ENCODE results near the gene KIF12.

DNA sequence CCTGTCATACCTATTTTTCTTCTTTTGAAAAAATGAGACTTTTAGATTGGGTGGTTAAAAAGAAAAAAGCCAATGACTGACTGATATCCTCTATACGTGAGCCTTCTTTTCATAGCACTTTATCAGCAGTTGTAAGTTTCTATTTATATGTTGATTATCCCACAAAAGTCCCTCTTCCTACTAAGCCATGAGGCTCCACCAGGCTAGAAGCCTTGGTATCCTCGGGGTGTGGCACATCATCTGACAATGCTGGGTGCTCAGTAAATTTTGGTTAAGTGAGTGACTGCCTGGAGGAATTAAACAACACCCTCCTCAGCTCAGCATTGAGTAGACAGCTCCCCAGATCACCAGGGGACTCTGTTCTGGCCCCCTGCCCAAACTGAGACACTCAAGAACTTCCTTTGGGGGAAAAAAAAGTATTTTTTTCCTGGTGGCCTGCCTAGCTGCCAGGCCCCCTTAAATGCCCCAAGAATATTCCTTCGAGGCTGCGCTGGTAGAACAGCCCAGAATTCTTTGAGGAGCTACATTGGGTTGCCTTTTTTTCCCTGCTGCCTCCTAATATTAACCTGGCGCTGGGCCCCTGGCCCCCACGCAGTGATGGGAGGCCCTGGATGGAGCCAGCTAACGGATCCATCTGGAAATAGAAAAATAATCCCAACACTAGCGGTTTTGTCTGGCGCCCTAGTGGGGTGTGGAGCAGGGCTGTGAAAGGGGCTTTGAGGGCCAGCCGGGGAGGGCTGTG, 32.9 kb upstream of the KIF12 start:
- TF ChIP-seq POLR2A (IDR thresholded peaks at IDR 0.05), result no peak
- TF ChIP-seq, protein P1, sequence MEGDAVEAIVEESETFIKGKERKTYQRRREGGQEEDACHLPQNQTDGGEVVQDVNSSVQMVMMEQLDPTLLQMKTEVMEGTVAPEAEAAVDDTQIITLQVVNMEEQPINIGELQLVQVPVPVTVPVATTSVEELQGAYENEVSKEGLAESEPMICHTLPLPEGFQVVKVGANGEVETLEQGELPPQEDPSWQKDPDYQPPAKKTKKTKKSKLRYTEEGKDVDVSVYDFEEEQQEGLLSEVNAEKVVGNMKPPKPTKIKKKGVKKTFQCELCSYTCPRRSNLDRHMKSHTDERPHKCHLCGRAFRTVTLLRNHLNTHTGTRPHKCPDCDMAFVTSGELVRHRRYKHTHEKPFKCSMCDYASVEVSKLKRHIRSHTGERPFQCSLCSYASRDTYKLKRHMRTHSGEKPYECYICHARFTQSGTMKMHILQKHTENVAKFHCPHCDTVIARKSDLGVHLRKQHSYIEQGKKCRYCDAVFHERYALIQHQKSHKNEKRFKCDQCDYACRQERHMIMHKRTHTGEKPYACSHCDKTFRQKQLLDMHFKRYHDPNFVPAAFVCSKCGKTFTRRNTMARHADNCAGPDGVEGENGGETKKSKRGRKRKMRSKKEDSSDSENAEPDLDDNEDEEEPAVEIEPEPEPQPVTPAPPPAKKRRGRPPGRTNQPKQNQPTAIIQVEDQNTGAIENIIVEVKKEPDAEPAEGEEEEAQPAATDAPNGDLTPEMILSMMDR (IDR thresholded peaks at IDR 0.05), result no peak

All from ovary (tissue), 3 donors.